Spleen (tissue), 7 donors: ENCODE results near the gene RTF1.

Experiments
- CTCF ChIP-seq, 11 experiments: fragments of 200-600 bp in 7 of 11; fragments of 450-650 bp in 4 of 11; sonication (generic) in 4 of 11; IDR thresholded peaks in 8 of 11; conservative IDR thresholded peaks in 3 of 11; 1 replicate in 7 of 11; 2 replicates in 4 of 11; pipeline versions ENCODE4 v1.4.0 to v1.8.0; 2016 to 2021; ENCODE audit warnings: antibody characterized with exemption in 11 of 11, inconsistent platforms in 4 of 11, mild to moderate bottlenecking in 1 of 11
- POLR2A ChIP-seq, 3 donors: fragments of 450-650 bp; IDR thresholded peaks; one replicate each; pipeline ENCODE4 v1.5.1; 2017; ENCODE audit warnings: antibody characterized with exemption in 3 of 3, mild to moderate bottlenecking in 1 of 3
- POLR2AphosphoS5 ChIP-seq, 3 donors: sonication (generic); formaldehyde crosslinking; IDR thresholded peaks; one replicate each; pipeline ENCODE4 v1.5.1; 2017; ENCODE audit warnings: antibody characterized with exemption in 3 of 3
- donor health status: DM: no; HTN: no; CAD: no; lungs with moderate emphysema.
- donor health status: DM: no; HTN: no; CAD: no.
- donor health status: DM: no; HTN: no; CAD: no.

DNA sequence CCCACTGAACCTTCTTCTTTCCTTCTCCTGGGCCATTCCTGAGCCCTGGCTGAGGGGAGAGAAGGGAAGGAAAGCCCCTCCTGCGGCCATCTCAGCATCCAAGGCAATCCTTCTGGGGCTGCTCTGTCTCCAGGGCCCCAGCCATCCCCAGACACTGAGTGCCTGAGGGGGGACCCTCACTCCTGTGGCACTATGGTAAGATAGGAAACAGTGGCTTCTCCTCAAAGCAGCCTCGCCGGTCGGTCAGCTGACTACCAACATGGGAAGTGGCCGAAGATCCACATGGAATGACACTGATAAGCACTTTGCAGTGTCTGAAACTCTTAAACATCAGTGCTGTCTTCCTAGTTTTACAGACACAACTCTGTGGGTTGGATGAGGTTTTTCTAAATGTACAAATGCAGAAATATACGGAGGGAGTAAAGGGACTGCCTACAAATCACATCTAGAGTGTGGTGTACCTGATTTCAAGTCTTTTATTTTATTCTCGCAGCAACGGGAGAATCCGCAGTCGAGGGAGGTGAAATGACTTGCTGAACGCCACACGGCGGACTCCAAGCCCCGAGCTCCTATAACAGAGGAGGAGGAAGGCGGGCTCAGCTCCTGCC, 75.8 kb downstream of the RTF1 start:
- TF ChIP-seq CTCF (IDR thresholded peaks at IDR 0.05 in 8 of 11, conservative IDR thresholded peaks at IDR 0.05 in 3 of 11): no peak
- TF ChIP-seq POLR2A (IDR thresholded peaks at IDR 0.05): no peak
- TF ChIP-seq POLR2AphosphoS5 (IDR thresholded peaks at IDR 0.05): no peak
